Measurements from ENCODE around the gene DDRGK1.

DNA sequence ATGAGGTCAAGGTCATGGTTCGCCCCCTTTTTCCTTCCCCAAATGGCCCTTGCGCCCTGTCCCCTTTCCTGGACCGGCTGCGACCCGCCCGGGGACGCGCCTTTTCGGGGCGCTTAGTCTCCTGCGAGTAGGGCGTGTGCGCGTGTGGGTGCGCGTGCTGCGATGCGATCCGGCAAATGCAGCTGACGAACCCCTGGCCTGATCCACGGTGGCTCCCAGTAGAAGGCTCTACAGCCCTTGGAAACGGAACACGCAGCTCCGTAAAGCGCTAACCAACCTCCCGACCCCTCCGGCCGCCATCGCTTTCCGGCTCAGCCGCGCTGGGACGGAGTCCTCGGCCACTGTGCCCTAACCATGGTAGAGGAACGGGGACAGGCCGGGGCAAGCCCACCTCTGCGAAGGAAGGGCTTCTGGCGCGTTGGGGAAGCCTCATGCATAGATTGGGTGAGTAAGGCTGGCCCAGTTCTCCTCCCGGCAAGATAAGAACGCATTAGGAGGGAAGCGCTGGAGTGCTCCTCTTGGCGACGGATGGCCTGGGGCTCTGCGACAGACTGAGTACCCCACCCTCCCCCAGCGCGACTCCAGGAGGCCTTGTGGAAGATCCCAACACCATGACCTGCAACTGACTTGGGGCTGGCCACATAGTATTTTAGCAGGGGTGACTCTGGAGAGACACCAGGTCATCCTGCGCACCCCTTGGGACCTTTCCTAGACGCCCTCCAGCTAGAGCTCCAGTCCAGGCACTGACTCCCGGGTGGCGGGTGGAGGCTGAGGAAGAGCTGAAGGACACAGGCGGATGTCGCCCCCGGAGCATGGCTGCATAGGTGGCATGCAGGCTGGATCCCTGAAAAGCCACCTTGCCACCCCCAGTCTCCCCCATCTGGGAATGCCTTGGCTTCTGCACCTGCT is 35.6 kb upstream of the DDRGK1 start:
- TF ChIP-seq POLR2AphosphoS5 (IDR thresholded peaks at IDR 0.05) (no peak), CTCF (IDR thresholded peaks at IDR 0.05) (no peak), POLR2A (IDR thresholded peaks at IDR 0.05) (no peak), EP300 (IDR thresholded peaks at IDR 0.05) (no peak)
